ENCODE data around the gene TPM1. TPM values are rescaled to one million over a fixed set of nuclear protein-coding genes. Genes with fewer than 3 reads are reported as not detected.
"Not testable (repeated sequence)": the region's sequence is repeated elsewhere in the genome, so short reads cannot be mapped to it uniquely, and the experiment has no call there.

The TPM1 gene
- 666 and 678 TPM in 2 replicates for total RNA-seq (2014; rRNA removed; shearing (Covaris generic))

- peak; percentile 84 for DNase-seq (ENCODE audit: low spot score)
These were observed at the start of gene TPM1 for GRCh38 chr15:63041974-63042876. TPM1 (plus strand) TSS chr15:63042747; CDS start chr15:63042830, 83 bp downstream.

GRCh38 chr15:62993066-62993465, 49.5 kb upstream of the TPM1 start:
- DNase-seq (ENCODE audit: low spot score) = no peak

DNA sequence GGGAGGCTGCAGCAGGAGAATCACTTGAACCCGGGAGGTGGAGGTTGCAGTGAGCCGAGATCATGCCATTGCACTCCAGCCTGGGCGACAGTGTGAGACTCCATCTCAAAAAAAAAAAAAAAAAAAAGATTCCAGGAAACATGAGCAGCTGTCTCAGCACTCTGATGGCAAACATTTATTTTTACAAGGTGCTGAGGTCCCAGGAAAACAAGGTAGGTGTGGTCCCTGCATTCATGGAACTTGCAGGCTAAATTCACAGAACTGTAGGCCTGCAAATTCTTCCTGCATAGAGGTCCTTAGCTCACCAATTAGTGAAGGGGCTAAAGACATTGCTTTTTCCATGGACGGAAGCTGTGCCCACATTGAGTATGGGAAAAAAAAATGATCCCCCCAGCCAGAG, 48.9 kb upstream of the TPM1 start:
- DNase-seq (ENCODE audit: low spot score) = not testable (repeated sequence)

GRCh38 chr15:62994439-62994838, 48.1 kb upstream of the TPM1 start:
- DNase-seq (ENCODE audit: low spot score) = no peak

- peak; percentile 73 for DNase-seq (ENCODE audit: low spot score)
These were observed 47.4 kb upstream of the TPM1 start for GRCh38 chr15:62994975-62995681.

DNA sequence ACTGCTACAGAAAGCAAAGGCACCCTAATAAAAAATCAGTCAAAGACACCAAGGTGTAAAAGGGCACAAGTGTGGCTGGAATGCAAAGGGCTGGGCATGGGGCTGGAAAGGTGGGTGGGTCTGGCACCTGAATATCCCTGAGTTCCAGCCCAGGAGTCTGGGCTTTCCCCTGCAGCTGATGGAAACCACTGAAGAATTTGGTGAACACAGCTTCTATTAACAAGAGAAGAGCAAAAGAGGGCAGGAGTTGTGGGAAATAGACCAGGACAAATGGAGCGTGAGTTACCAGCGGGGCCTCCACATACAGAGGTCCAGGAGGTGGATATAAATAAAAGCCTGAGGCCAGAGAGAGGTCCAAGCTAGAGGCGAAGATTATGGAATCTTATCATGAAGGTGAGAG, 45.1 kb upstream of the TPM1 start:
- no peak for DNase-seq (ENCODE audit: low spot score)

- no peak for DNase-seq (ENCODE audit: low spot score)
These were observed 44.2 kb upstream of the TPM1 start for GRCh38 chr15:62998262-62998890.

- no peak for DNase-seq (ENCODE audit: low spot score)
These were observed 43.4 kb upstream of the TPM1 start for GRCh38 chr15:62999178-62999577.

GRCh38 chr15:62999923-63000561, 42.5 kb upstream of the TPM1 start:
- DNase-seq (ENCODE audit: low spot score) = peak; percentile 81

- no peak for DNase-seq (ENCODE audit: low spot score)
These were observed 41.8 kb upstream of the TPM1 start for GRCh38 chr15:63000706-63001105.

DNA sequence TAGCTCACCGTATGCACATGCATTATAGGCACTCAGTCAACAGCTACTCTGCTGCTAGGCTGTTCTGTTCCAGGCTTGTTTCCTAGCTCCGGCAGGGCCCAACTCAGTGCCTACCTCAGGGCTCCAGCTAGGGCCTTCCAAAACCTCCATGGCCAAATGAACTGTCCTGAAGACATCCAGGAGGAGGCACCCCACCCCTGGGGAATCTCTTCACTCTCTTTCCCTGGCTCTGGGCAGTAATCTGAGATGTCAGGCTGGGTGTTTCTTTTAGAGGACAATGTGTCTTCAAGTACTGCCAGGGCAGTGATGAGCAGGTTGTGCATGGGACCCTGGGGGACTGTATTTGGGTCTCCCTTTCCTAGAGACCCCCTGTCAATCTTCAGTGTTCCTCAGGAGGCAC, 38.3 kb upstream of the TPM1 start:
- DNase-seq (ENCODE audit: low spot score) = no peak

GRCh38 chr15:63006032-63006878, 36.3 kb upstream of the TPM1 start:
- DNase-seq (ENCODE audit: low spot score) = no peak

GRCh38 chr15:63008333-63009049, 34.1 kb upstream of the TPM1 start:
- DNase-seq (ENCODE audit: low spot score) = no peak

DNA sequence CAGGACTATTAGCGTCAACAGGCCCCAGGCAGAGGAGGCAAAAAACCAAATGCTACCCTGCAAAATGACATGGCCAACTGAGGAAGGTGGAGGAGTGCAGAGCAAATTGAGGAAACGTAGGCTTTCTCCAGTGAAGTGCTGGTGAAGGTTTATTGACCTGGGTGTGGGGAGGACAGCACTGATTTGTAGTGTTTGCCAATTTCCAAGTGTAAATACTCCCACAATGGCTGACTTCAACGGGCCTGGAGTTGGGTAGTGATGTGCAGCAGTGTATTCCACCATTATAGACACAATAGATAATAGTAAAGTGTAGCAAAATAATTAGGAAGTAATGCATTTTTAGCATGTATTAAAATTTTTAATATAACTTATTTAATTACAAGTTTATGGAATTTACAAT, 32.2 kb upstream of the TPM1 start:
- DNase-seq (ENCODE audit: low spot score) = no peak

- DNase-seq (ENCODE audit: low spot score) = no peak
These were observed 31.4 kb upstream of the TPM1 start for GRCh38 chr15:63010920-63011693.

GRCh38 chr15:63012444-63012843, 30.1 kb upstream of the TPM1 start:
- no peak for DNase-seq (ENCODE audit: low spot score)

GRCh38 chr15:63013052-63013808, 29.3 kb upstream of the TPM1 start:
- DNase-seq (ENCODE audit: low spot score) = peak; percentile 81

DNA sequence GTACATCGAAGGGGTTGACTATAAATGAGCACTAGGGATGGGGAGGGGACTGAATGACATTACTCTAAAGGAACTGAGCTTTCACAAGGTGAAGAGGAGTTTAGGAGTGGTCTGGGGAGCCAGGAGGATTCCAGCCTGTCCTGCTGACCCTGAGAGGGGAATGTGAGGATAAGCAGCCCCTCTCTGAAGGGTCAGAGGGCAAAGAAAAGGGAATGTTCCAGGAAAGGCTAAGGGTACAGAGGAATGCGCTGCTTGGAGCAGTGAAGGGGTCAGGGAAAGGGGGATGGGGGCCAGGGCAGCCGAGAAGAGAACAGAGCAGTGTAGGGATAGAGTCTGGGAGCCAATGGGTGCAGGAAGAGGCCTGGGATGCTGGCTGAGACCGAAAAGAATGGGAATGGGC, 28.0 kb upstream of the TPM1 start:
- no peak for DNase-seq (ENCODE audit: low spot score)

DNA sequence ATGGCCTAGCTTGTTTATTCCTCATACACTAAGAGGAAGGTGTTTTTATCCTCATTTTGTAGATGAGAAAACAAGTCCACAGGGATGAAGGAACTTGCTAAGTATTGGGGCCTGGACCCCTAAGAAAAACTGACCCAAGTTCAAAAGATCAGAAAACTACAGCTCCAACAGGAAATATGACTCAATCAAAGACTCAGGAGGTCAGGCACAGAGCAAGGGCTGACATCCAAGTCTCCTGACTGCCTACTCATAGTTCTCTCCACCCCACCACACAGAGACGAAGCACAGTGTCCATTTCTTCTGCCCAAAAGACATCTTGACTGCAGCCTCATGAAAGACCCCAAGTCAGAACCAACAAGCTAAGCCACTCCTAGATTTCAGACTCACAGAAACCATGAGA, 26.9 kb upstream of the TPM1 start:
- peak; percentile 86 for DNase-seq (ENCODE audit: low spot score)

Data from A172 (cell line).